WTC11 (cell line): Measurements from ENCODE around the gene TELO2.

Experiments
- ATF1 ChIP-seq: sonication (generic); formaldehyde crosslinking; IDR thresholded peaks from 2 replicates; pipeline ENCODE4 v1.8.1; 2023; ENCODE audit warnings: mild to moderate bottlenecking, moderate library complexity, missing genetic modification reagents
- RORB ChIP-seq: fragments of 250-450 bp; sonication (Bioruptor Pico); IDR thresholded peaks from 2 replicates; pipeline ENCODE4 v1.9.0; 2021; ENCODE audit warnings: mild to moderate bottlenecking
- ZNF671 ChIP-seq: fragments of 250-450 bp; sonication (Bioruptor Pico); IDR thresholded peaks from 2 replicates; pipeline ENCODE4 v1.8.0; 2021; ENCODE audit warnings: mild to moderate bottlenecking

DNA sequence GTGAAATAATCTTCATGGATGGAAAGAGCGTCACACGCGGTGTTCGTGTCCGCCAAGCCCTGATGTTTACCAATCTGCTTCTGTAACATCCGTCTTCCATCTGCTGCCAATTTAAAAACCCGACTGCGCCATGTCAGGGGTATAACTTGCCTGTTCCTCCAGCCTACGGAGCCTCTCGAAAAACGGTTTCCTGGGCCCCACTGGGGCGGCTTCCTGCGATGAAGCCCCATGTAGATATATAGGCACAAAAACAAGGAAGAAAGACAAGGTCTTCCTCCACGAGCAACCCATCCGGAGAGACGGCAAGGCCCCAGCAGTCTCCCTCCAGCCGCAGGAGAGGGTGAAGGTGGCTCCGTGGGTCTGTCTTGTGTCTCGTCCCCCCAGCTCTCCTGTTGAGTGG is 4.5 kb upstream of the TELO2 start, which contains the start of gene PTX4:
- no peak for TF ChIP-seq RORB (CRISPR knock-in tag)
- TF ChIP-seq ATF1: no peak
- no peak for TF ChIP-seq ZNF671 (CRISPR knock-in tag)
